HEK293 (cell line): ENCODE data around the gene HPCAL1.

Source experiments
- CTCF ChIA-PET: fragments of 350-600 bp; formaldehyde crosslinking; extraction: SDS; loops from one replicate; lab custom pipeline; 2021; ENCODE audit warnings: antibody characterized with exemption; lab: Yijun Ruan, JAX
- POLR2A ChIA-PET: fragments of 300-600 bp; formaldehyde crosslinking; extraction: SDS; loops from one replicate; lab custom pipeline; 2020; ENCODE audit warnings: antibody characterized with exemption, inconsistent platforms; lab: Yijun Ruan, JAX
- H3K27ac ChIP-seq: fragments of 200-500 bp; sonication (Bioruptor generic); 2 replicates; pipeline ENCODE4 v1.5.1; 2014; ENCODE audit warnings: low read depth, low read length, control low read depth, inconsistent platforms; ENCODE audit errors: extremely low read depth
- H3K36me3 ChIP-seq, 2 experiments: fragments of 200-500 bp in 1 of 2; sonication (Bioruptor generic) in 1 of 2; 1 replicate in 1 of 2; 2 replicates in 1 of 2; pipeline ENCODE4 v1.5.1; 2014 to 2017; ENCODE audit warnings: inconsistent platforms in 2 of 2, low read length in 2 of 2; ENCODE audit not compliant: control insufficient read depth in 2 of 2, insufficient read depth in 1 of 2
- H3K4me1 ChIP-seq: fragments of 200-500 bp; sonication (Bioruptor generic); 2 replicates; pipeline ENCODE4 v1.5.1; 2014; ENCODE audit warnings: mild to moderate bottlenecking, low read length, inconsistent platforms; ENCODE audit not compliant: control insufficient read depth, insufficient read depth
- H3K4me3 ChIP-seq: 2 replicates; pipeline ENCODE4 v1.5.1; 2011; ENCODE audit warnings: low read depth, mild to moderate bottlenecking, control low read depth, low read length, moderate library complexity
- H3K9me3 ChIP-seq: fragments of 200-500 bp; sonication (Bioruptor generic); 2 replicates; pipeline ENCODE4 v1.5.1; 2014; ENCODE audit warnings: low read depth, low read length, inconsistent platforms; ENCODE audit not compliant: control insufficient read depth, insufficient read depth
- BCL11A ChIP-seq: fragments of 450-650 bp; formaldehyde crosslinking; IDR thresholded peaks from 2 replicates; pipeline ENCODE4 v1.5.1; 2016; ENCODE audit warnings: low read depth, missing biosample characterization, missing genetic modification characterization
- KLF7 ChIP-seq: fragments of 450-650 bp; formaldehyde crosslinking; IDR thresholded peaks from 2 replicates; pipeline ENCODE4 v1.5.1; 2016; ENCODE audit warnings: missing biosample characterization, missing genetic modification characterization, borderline replicate concordance
- PRDM1 ChIP-seq: fragments of 450-650 bp; formaldehyde crosslinking; IDR thresholded peaks from 2 replicates; pipeline ENCODE4; 2016; ENCODE audit warnings: missing biosample characterization, missing genetic modification characterization
- SALL2 ChIP-seq: fragments of 450-650 bp; formaldehyde crosslinking; IDR thresholded peaks from 2 replicates; pipeline ENCODE4 v1.5.0; 2017; ENCODE audit warnings: missing biosample characterization, mild to moderate bottlenecking, missing genetic modification characterization, borderline replicate concordance
- SP3 ChIP-seq: fragments of 450-650 bp; formaldehyde crosslinking; IDR thresholded peaks from 2 replicates; pipeline ENCODE4 v1.5.1; 2016; ENCODE audit warnings: missing biosample characterization, missing genetic modification characterization
- ZBTB20 ChIP-seq: fragments of 450-650 bp; formaldehyde crosslinking; IDR thresholded peaks from 2 replicates; pipeline ENCODE4 v1.5.1; 2016; ENCODE audit warnings: missing biosample characterization, missing genetic modification characterization
- ZBTB8A ChIP-seq: fragments of 450-650 bp; formaldehyde crosslinking; IDR thresholded peaks from 2 replicates; pipeline ENCODE4 v1.5.1; 2016; ENCODE audit warnings: missing biosample characterization, missing genetic modification characterization
- ZIC2 ChIP-seq: fragments of 450-650 bp; formaldehyde crosslinking; IDR thresholded peaks from 2 replicates; pipeline ENCODE4 v1.5.1; 2016; ENCODE audit warnings: missing biosample characterization, missing genetic modification characterization
- ZNF10 ChIP-seq: fragments of 450-650 bp; formaldehyde crosslinking; IDR thresholded peaks from 2 replicates; pipeline ENCODE4 v1.5.1; 2017; ENCODE audit warnings: missing biosample characterization, missing genetic modification characterization
- ZNF121 ChIP-seq: fragments of 450-650 bp; formaldehyde crosslinking; IDR thresholded peaks from 2 replicates; pipeline ENCODE4 v1.5.1; 2016; ENCODE audit warnings: missing biosample characterization, missing genetic modification characterization
- ZNF133 ChIP-seq: fragments of 450-650 bp; formaldehyde crosslinking; IDR thresholded peaks from 2 replicates; pipeline ENCODE4 v1.5.1; 2016; ENCODE audit warnings: missing biosample characterization, missing genetic modification characterization
- ZNF157 ChIP-seq: fragments of 450-650 bp; formaldehyde crosslinking; IDR thresholded peaks from 2 replicates; pipeline ENCODE4 v1.5.1; 2016; ENCODE audit warnings: missing biosample characterization, missing genetic modification characterization
- ZNF223 ChIP-seq: fragments of 450-650 bp; formaldehyde crosslinking; IDR thresholded peaks from 2 replicates; pipeline ENCODE4 v1.5.1; 2016; ENCODE audit warnings: missing biosample characterization, missing genetic modification characterization
- ZNF292 ChIP-seq: fragments of 450-650 bp; formaldehyde crosslinking; IDR thresholded peaks from 2 replicates; pipeline ENCODE4 v1.5.1; 2016; ENCODE audit warnings: low read depth, missing biosample characterization, missing genetic modification characterization, borderline replicate concordance
- ZNF488 ChIP-seq: fragments of 450-650 bp; formaldehyde crosslinking; IDR thresholded peaks from 2 replicates; pipeline ENCODE4 v1.5.1; 2016; ENCODE audit warnings: missing biosample characterization, missing genetic modification characterization
- ZNF514 ChIP-seq: fragments of 450-650 bp; formaldehyde crosslinking; IDR thresholded peaks from 2 replicates; pipeline ENCODE4 v1.5.1; 2016; ENCODE audit warnings: missing biosample characterization, missing genetic modification characterization
- ZNF544 ChIP-seq: fragments of 450-650 bp; formaldehyde crosslinking; IDR thresholded peaks from 2 replicates; pipeline ENCODE4 v1.5.0; 2017; ENCODE audit warnings: missing biosample characterization, missing genetic modification characterization
- ZNF549 ChIP-seq: fragments of 450-650 bp; IDR thresholded peaks from 2 replicates; pipeline ENCODE4 v1.5.1; 2018; ENCODE audit warnings: missing biosample characterization, missing genetic modification characterization, mild to moderate bottlenecking, inconsistent platforms, moderate library complexity
- TF ChIP-seq, protein P1 (sequence below): fragments of 450-650 bp; formaldehyde crosslinking; IDR thresholded peaks from 2 replicates; pipeline ENCODE4 v1.5.0; 2017; ENCODE audit warnings: missing biosample characterization, missing genetic modification characterization, borderline replicate concordance
- TF ChIP-seq, protein P2 (sequence below): fragments of 450-650 bp; formaldehyde crosslinking; IDR thresholded peaks from 2 replicates; pipeline ENCODE4 v1.5.1; 2017; ENCODE audit warnings: missing biosample characterization, mild to moderate bottlenecking, missing genetic modification characterization, moderate library complexity

The HPCAL1 gene

GRCh38 chr2:10440736-10441135, 138.0 kb downstream of the HPCAL1 start:
- ChIA-PET CTCF (no interaction called here), POLR2A (interaction anchor here (1.0 kb wide), 1 partner anchor 238 kb away, joined by 3 read pairs; no protein-coding TSS in a partner anchor)
- H3K36me3 ChIP-seq, result peaks cover 42 to 70% of the 10 kb centered on the region in 2 experiments
- H3K9me3 ChIP-seq, result no peaks in the 10 kb centered on the region
- H3K4me1 ChIP-seq, result no peaks in the 10 kb centered on the region
- TF ChIP-seq BCL11A (tag by site-specific recombination) (no peak), ZNF157 (tag by site-specific recombination) (no peak), ZIC2 (tag by site-specific recombination) (no peak), SALL2 (tag by site-specific recombination) (no peak), ZNF223 (no peak), ZNF292 (tag by site-specific recombination) (no peak), KLF7 (tag by site-specific recombination) (no peak), PRDM1 (tag by site-specific recombination) (no peak), ZNF121 (tag by site-specific recombination) (no peak), SP3 (no peak), ZBTB20 (tag by site-specific recombination) (no peak), ZNF133 (no peak)
- TF ChIP-seq, protein P1, sequence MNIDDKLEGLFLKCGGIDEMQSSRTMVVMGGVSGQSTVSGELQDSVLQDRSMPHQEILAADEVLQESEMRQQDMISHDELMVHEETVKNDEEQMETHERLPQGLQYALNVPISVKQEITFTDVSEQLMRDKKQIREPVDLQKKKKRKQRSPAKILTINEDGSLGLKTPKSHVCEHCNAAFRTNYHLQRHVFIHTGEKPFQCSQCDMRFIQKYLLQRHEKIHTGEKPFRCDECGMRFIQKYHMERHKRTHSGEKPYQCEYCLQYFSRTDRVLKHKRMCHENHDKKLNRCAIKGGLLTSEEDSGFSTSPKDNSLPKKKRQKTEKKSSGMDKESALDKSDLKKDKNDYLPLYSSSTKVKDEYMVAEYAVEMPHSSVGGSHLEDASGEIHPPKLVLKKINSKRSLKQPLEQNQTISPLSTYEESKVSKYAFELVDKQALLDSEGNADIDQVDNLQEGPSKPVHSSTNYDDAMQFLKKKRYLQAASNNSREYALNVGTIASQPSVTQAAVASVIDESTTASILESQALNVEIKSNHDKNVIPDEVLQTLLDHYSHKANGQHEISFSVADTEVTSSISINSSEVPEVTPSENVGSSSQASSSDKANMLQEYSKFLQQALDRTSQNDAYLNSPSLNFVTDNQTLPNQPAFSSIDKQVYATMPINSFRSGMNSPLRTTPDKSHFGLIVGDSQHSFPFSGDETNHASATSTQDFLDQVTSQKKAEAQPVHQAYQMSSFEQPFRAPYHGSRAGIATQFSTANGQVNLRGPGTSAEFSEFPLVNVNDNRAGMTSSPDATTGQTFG (tag by site-specific recombination), result no peak
- no peak overlapping the region for H3K27ac ChIP-seq
- H3K4me3 ChIP-seq, result no peak overlapping the region

GRCh38 chr2:10441948-10442347, 139.2 kb downstream of the HPCAL1 start:
- ChIA-PET CTCF (interaction anchor here (0.9 kb wide), 1 partner anchor 370 kb away, joined by 3 read pairs; no protein-coding TSS in a partner anchor), POLR2A (no interaction called here)
- Histone ChIP-seq H3K27ac (no peak overlapping the region), H3K36me3 (peaks cover 42 to 70% of the 10 kb centered on the region in 2 experiments), H3K4me1 (peaks cover 5% of the 10 kb centered on the region), H3K4me3 (no peak overlapping the region), H3K9me3 (no peaks in the 10 kb centered on the region)
- TF ChIP-seq, protein P2, sequence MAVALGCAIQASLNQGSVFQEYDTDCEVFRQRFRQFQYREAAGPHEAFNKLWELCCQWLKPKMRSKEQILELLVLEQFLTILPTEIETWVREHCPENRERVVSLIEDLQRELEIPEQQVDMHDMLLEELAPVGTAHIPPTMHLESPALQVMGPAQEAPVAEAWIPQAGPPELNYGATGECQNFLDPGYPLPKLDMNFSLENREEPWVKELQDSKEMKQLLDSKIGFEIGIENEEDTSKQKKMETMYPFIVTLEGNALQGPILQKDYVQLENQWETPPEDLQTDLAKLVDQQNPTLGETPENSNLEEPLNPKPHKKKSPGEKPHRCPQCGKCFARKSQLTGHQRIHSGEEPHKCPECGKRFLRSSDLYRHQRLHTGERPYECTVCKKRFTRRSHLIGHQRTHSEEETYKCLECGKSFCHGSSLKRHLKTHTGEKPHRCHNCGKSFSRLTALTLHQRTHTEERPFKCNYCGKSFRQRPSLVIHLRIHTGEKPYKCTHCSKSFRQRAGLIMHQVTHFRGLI (tag by site-specific recombination), result no peak
- TF ChIP-seq ZNF488 (tag by site-specific recombination) (no peak), ZNF292 (tag by site-specific recombination) (no peak), ZNF544 (tag by site-specific recombination) (no peak), ZNF549 (tag by site-specific recombination) (no peak), ZNF514 (tag by site-specific recombination) (no peak), ZBTB8A (tag by site-specific recombination) (no peak), ZNF10 (tag by site-specific recombination) (no peak)
